HepG2 (cell line): ENCODE measurements around the gene GAL3ST1. TPM values are rescaled to one million over a fixed set of nuclear protein-coding genes. Genes with fewer than 3 reads are reported as not detected.

ENCODE experiments used
- ATAC-seq: fragments of 200-7000 bp; cut with Tn5 transposase; 3 replicates; pipeline ENCODE4 v1.9.1; 2020; ENCODE audit warnings: mild to moderate bottlenecking, moderate library complexity
- BruUV-seq: library from RNA; stranded (reverse); fragments of 400-500 nt; replicated peaks from 2 replicates; lab custom pipeline; 2021; lab: Mats Ljungman, UMichigan
- CTCF ChIA-PET: fragments of 300-600 bp; formaldehyde crosslinking; extraction: SDS; loops from one replicate; lab custom pipeline; 2021; ENCODE audit warnings: low total read pairs, inconsistent platforms, low intra/inter-chr PET ratio; lab: Yijun Ruan, JAX
- POLR2A ChIA-PET: fragments of 350-600 bp; sonication (Branson Sonifier 250); formaldehyde crosslinking; loops from one replicate; lab custom pipeline; 2020; ENCODE audit warnings: antibody characterized with exemption, inconsistent platforms; lab: Yijun Ruan, JAX
- DNase-seq: peaks from one replicate; pipeline ENCODE4 v3.0.0-alpha.2; 2015; ENCODE audit warnings: low spot score
- FAIRE-seq: peaks from 3 replicates; lab custom pipeline; 2011; peaks lifted over from hg19 to GRCh38; lab: Jason Lieb, UNC
- H2AFZ ChIP-seq: one replicate; pipeline ENCODE4 v1.6.1; 2011; ENCODE audit warnings: low read length, inconsistent platforms
- H3K27ac ChIP-seq: fragments of 300-600 bp; 3 replicates; pipeline ENCODE4 v1.8.0; 2011; ENCODE audit warnings: mixed run types, mild to moderate bottlenecking, mixed read lengths, low read length, inconsistent platforms; ENCODE audit not compliant: insufficient read depth; ENCODE audit errors: extremely low read length
- H3K27me3 ChIP-seq, 2 experiments: fragments of 200-600 bp in 1 of 2; 2 replicates in 1 of 2; 3 replicates in 1 of 2; pipeline versions ENCODE4 v1.6.0 to v1.8.0; 2011; ENCODE audit warnings: low read length in 2 of 2, mild to moderate bottlenecking in 2 of 2, moderate library complexity in 2 of 2, inconsistent platforms in 1 of 2; ENCODE audit not compliant: insufficient read depth in 2 of 2, control insufficient read depth in 1 of 2
- H3K36me3 ChIP-seq, 2 experiments: fragments of 200-600 bp in 1 of 2; replicated peaks in 1 of 2; 2 replicates in 1 of 2; 3 replicates in 1 of 2; pipeline versions ENCODE4 v1.5.1 to v1.8.0; 2011; ENCODE audit warnings: low read length in 2 of 2, inconsistent platforms in 1 of 2; ENCODE audit not compliant: insufficient read depth in 2 of 2, control insufficient read depth in 1 of 2
- H3K4me1 ChIP-seq: 2 replicates; pipeline ENCODE4 v1.5.1; 2012; ENCODE audit warnings: low read length, inconsistent platforms; ENCODE audit not compliant: insufficient read depth
- H3K4me2 ChIP-seq: 2 replicates; pipeline ENCODE4 v1.6.0; 2011; ENCODE audit warnings: low read depth, low read length, inconsistent platforms
- H3K4me3 ChIP-seq, 3 experiments: fragments of 200-600 bp in 1 of 3; sonication (generic), shearing (Covaris generic) in 1 of 3; replicated peaks in 1 of 3; 2 replicates each; pipeline ENCODE4 v1.5.1; 2011 to 2016; ENCODE audit warnings: low read length in 3 of 3, inconsistent platforms in 2 of 3, low read depth in 2 of 3, mild to moderate bottlenecking in 2 of 3, control low read depth in 1 of 3, mixed read lengths in 1 of 3; ENCODE audit not compliant: insufficient read depth in 1 of 3
- H3K79me2 ChIP-seq: one replicate; pipeline ENCODE4 v1.6.1; 2011; ENCODE audit warnings: low read length, inconsistent platforms; ENCODE audit not compliant: insufficient read depth
- H3K9ac ChIP-seq: 2 replicates; pipeline ENCODE4 v1.6.0; 2011; ENCODE audit warnings: mild to moderate bottlenecking, low read depth, low read length, inconsistent platforms; ENCODE audit not compliant: insufficient read depth
- H3K9me3 ChIP-seq: 2 replicates; pipeline ENCODE4 v1.5.1; 2012; ENCODE audit warnings: mild to moderate bottlenecking, low read length
- H4K20me1 ChIP-seq: 2 replicates; pipeline ENCODE4 v1.6.0; 2011; ENCODE audit warnings: inconsistent platforms, mild to moderate bottlenecking, low read length, moderate library complexity; ENCODE audit not compliant: insufficient read depth
- NFYC ChIP-seq: IDR thresholded peaks from 2 replicates; pipeline ENCODE4 v1.6.1; 2016; ENCODE audit warnings: missing genetic modification reagents, missing compliant biosample characterization
- RCOR2 ChIP-seq: IDR thresholded peaks from 2 replicates; pipeline ENCODE4 v1.6.1; 2016; ENCODE audit warnings: missing biosample characterization, missing genetic modification reagents
- SMARCE1 ChIP-seq: fragments of 450-650 bp; IDR thresholded peaks from 2 replicates; pipeline ENCODE4 v1.6.1; 2017; ENCODE audit warnings: borderline replicate concordance
- ZHX2 ChIP-seq, 2 experiments: sonication (generic) in 1 of 2; formaldehyde crosslinking in 1 of 2; IDR thresholded peaks; 2 replicates each; pipeline versions ENCODE4 v1.6.1 to v1.9.0; 2014 to 2022; ENCODE audit warnings: antibody characterized with exemption in 1 of 2, borderline replicate concordance in 1 of 2, inconsistent platforms in 1 of 2, low read depth in 1 of 2, missing genetic modification reagents in 1 of 2
- WGBS: methylation state at CpG from one replicate; pipeline ENCODE4 v1.1.6; 2017; ENCODE audit warnings: low lambda C conversion rate; 5-methylcytosine and 5-hydroxymethylcytosine counted together
- in situ Hi-C: cut with HindIII; loops from 2 replicates; pipeline ENCODE4 v1.10.0; 2017; ENCODE audit warnings: low pct_unique_long_range_greater_than_20kb; ENCODE audit not compliant: extremely low pct_ligation_motif_present
- intact Hi-C: fragments of 100-400 bp; cut with micrococcal nuclease; formaldehyde crosslinking; loops from one replicate; pipeline ENCODE4 v1.10.0; 2022; ENCODE audit not compliant: unreplicated experiment
- polyA plus RNA-seq, 8 experiments: library from polyadenylated mRNA; depleted of rRNA in 3 of 8; stranded (reverse) in 7 of 8; unstranded in 1 of 8; fragments of >200 nt; fragmentation: Illumina TruSeq in 4 of 8; extraction: Trizol in 4 of 8; gene quantifications; 2 replicates each; pipeline versions ENCODE4 v1.2.1 to v1.2.3, GENCODE V29; 2011 to 2016; ENCODE audit warnings: low read depth in 4 of 8, missing spikeins in 1 of 8, mixed read lengths in 1 of 8; ENCODE audit not compliant: insufficient read depth in 1 of 8
- total RNA-seq, 5 experiments: library from RNA; depleted of rRNA; stranded (reverse); fragments of >200 nt; fragmentation: Illumina TruSeq; extraction: Trizol; gene quantifications; 2 replicates each; pipeline ENCODE4 v1.2.3, GENCODE V29; 2016; ENCODE audit warnings: low read depth in 1 of 5

GAL3ST1 gene
- total and polyA plus RNA-seq, 2 of the 13 experiments (the other 11 are each of a cell fraction or from before 2014, with no cell fraction given): 4.4 to 14.7 TPM

- no peak for FAIRE-seq
Observed at GRCh38 chr22:30578481-30578880, 4.0 kb upstream of the GAL3ST1 start.

More at GRCh38 chr22:30578481-30578880, 4.0 kb upstream of the GAL3ST1 start:
- Histone ChIP-seq H3K27ac (no peak overlapping the region), H3K36me3 (peaks cover 33 to 75% of the 10 kb centered on the region in 2 experiments), H3K9ac (no peak overlapping the region), H2AFZ (no peak overlapping the region), H3K4me3 (no peak overlapping the region), H4K20me1 (no peaks in the 10 kb centered on the region), H3K4me2 (no peak overlapping the region), H3K27me3 (no peaks in the 10 kb centered on the region), H3K4me1 (peaks cover 11% of the 10 kb centered on the region), H3K79me2 (no peaks in the 10 kb centered on the region), H3K9me3 (no peaks in the 10 kb centered on the region)
- intact Hi-C loops: no loop called here
- in situ Hi-C loops: no loop called here
- 97% methylated on average over 12 of the region's 12 CpGs for WGBS
- no TSS peak for BruUV-seq
- no peak for TF ChIP-seq NFYC
- no peak for TF ChIP-seq RCOR2 (CRISPR knock-in tag)
- no peak for TF ChIP-seq ZHX2 (IDR thresholded peaks at IDR 0.05; ENCODE audit: low read depth)
- TF ChIP-seq ZHX2 (CRISPR knock-in tag; IDR thresholded peaks at IDR 0.05; ENCODE audit: borderline replicate concordance): no peak
- no peak for TF ChIP-seq SMARCE1
- POLR2A ChIA-PET: no interaction called here
- ATAC-seq (no peak), DNase-seq (no peak)
- CTCF ChIA-PET: no interaction called here
